Tibial nerve (tissue), 3 donors: ENCODE measurements around the gene SMIM20.

ENCODE experiments used
- CTCF ChIP-seq, 5 experiments: fragments of 200-600 bp in 3 of 5; fragments of 450-650 bp in 2 of 5; sonication (generic) in 3 of 5; IDR thresholded peaks; one replicate each; pipeline ENCODE4 v1.5.1; 2016 to 2019; ENCODE audit warnings: antibody characterized with exemption in 5 of 5, mild to moderate bottlenecking in 3 of 5, moderate library complexity in 2 of 5
- POLR2A ChIP-seq, 2 donors: fragments of 450-650 bp; IDR thresholded peaks; one replicate each; pipeline ENCODE4 v1.6.1; 2017; ENCODE audit warnings: antibody characterized with exemption in 2 of 2, mild to moderate bottlenecking in 2 of 2, moderate library complexity in 2 of 2

DNA sequence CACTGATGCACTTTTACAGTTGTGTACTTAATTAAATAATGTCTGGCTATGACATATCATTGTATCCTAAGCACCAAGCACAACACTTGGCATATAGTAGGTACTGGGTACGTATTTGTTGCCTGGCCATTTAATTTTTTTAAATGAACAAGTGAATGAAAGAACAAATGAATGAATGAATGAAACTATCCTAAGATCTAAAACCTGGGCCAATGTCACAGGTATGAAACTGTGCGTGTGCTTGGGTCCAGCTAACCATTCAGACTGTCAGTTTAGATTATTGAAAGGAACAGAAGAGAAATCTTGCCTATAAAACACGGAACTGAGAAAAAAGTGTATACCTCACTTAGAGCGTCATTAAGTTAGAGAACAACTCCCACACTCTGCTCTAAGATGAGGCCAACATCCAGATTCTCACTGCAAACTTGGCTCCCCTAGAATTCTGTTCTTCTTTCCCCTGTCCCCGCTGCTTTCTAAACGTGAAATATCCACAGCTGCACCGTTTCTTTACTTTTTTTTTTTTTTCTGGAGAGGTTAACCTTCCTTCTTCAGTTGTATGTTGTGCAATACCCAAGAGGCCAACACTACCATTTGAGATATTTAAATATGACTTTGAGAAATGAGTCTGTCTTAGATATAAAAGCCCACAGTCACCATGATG lies 33.9 kb upstream of the SMIM20 start:
- TF ChIP-seq CTCF (IDR thresholded peaks at IDR 0.05) (no peak), POLR2A (IDR thresholded peaks at IDR 0.05) (no peak)
